Measurements from ENCODE around the gene CGB1.

GRCh38 chr19:49059053-49059452 is 22.4 kb upstream of the CGB1 start:
- no peak for TF ChIP-seq CTCF (IDR thresholded peaks at IDR 0.05; ENCODE audit: low read depth, low read length, missing input control)
- TF ChIP-seq RXRA (IDR thresholded peaks at IDR 0.05), result no peak
- TF ChIP-seq, protein P1, sequence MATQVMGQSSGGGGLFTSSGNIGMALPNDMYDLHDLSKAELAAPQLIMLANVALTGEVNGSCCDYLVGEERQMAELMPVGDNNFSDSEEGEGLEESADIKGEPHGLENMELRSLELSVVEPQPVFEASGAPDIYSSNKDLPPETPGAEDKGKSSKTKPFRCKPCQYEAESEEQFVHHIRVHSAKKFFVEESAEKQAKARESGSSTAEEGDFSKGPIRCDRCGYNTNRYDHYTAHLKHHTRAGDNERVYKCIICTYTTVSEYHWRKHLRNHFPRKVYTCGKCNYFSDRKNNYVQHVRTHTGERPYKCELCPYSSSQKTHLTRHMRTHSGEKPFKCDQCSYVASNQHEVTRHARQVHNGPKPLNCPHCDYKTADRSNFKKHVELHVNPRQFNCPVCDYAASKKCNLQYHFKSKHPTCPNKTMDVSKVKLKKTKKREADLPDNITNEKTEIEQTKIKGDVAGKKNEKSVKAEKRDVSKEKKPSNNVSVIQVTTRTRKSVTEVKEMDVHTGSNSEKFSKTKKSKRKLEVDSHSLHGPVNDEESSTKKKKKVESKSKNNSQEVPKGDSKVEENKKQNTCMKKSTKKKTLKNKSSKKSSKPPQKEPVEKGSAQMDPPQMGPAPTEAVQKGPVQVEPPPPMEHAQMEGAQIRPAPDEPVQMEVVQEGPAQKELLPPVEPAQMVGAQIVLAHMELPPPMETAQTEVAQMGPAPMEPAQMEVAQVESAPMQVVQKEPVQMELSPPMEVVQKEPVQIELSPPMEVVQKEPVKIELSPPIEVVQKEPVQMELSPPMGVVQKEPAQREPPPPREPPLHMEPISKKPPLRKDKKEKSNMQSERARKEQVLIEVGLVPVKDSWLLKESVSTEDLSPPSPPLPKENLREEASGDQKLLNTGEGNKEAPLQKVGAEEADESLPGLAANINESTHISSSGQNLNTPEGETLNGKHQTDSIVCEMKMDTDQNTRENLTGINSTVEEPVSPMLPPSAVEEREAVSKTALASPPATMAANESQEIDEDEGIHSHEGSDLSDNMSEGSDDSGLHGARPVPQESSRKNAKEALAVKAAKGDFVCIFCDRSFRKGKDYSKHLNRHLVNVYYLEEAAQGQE (IDR thresholded peaks at IDR 0.05), result no peak
- TF ChIP-seq RAD21 (IDR thresholded peaks at IDR 0.05), result no peak
- no peak for TF ChIP-seq ZBTB33 (IDR thresholded peaks at IDR 0.05)
- no peak for TF ChIP-seq FOXA1 (IDR thresholded peaks at IDR 0.05)
- no peak for TF ChIP-seq MAX (IDR thresholded peaks at IDR 0.05)
- no peak for TF ChIP-seq YY1 (IDR thresholded peaks at IDR 0.05)
- no peak for TF ChIP-seq SP1 (IDR thresholded peaks at IDR 0.05)
